Erythroblast (primary cell): ENCODE measurements around the gene NEGR1.

Experiments used
- GATA1 ChIP-seq: IDR thresholded peaks from 2 replicates; pipeline ENCODE4 v1.6.1; 2011; ENCODE audit warnings: low read depth, mild to moderate bottlenecking, control low read depth, low read length, moderate library complexity
- POLR2A ChIP-seq: IDR thresholded peaks from 2 replicates; pipeline ENCODE4 v1.6.1; 2011; ENCODE audit warnings: mild to moderate bottlenecking, low read length

DNA sequence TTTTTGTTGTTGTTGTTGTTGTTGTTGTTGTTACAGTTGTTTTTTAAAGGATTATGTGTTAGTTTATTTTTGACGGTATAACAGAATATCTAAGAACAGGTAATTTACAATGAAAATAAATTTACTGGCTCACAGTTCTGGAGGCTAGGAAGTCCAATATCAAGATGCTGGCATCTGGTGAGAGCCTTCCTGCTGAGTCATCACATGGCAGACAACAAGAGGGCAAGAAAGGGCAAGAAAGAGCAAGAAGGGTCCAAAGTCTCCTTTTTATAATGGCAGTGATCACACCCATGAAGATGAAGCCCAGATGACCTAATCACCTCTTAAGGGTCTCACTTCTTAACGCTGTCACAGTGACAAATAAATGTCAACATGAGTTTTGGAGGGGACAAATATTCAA lies 142.1 kb downstream of the NEGR1 start:
- no peak for TF ChIP-seq POLR2A
- TF ChIP-seq GATA1 = no peak
